ENCODE measurements around the gene FGF16.

- TF ChIP-seq CTCF (IDR thresholded peaks at IDR 0.05; ENCODE audit: low read depth, low read length), result no peak
- no peak for TF ChIP-seq POLR2A (IDR thresholded peaks at IDR 0.05; ENCODE audit: extremely low read depth, insufficient read length)
- TF ChIP-seq MYC (IDR thresholded peaks at IDR 0.05; ENCODE audit: low read depth, low read length), result no peak
These were observed 14.2 kb upstream of the FGF16 start for GRCh38 chrX:77433001-77433400.
